Measurements from ENCODE around the gene PRKAR2B. TPM values are rescaled to one million over a fixed set of nuclear protein-coding genes. Genes with fewer than 3 reads are reported as not detected.
A peak's percentile ranks its signal among the peaks of the same experiment; 100 is the strongest.

The PRKAR2B gene
- total and polyA plus RNA-seq, 2 donors (not counting 1 experiment from before 2014, with no cell fraction given): 6.5 to 14.7 TPM

GRCh38 chr7:107118109-107118900 is 73.8 kb downstream of the PRKAR2B start:
- Histone ChIP-seq H3K4me1 (ENCODE audit: control insufficient read depth, extremely low read depth, insufficient read depth, low read length) (peaks cover 4% of the 10 kb centered on the region), H3K4me2 (ENCODE audit: extremely low read depth, insufficient read depth, low read length) (no peak overlapping the region), H4K20me1 (ENCODE audit: control insufficient read depth, extremely low read depth, insufficient read depth, low read length) (no peaks in the 10 kb centered on the region), H3K4me3 (replicated peaks in 1 of 4; ENCODE audit: control extremely low read depth in 1 of 4, insufficient read depth in 1 of 4, low read depth in 3 of 4, low read length in 4 of 4) (no peak overlapping the region), H3K9me3 (ENCODE audit: control insufficient read depth, insufficient read depth, low read depth, low read length) (no peaks in the 10 kb centered on the region), H3K9ac (ENCODE audit: insufficient read depth, low read length) (no peak overlapping the region), H3K27me3 (ENCODE audit: control insufficient read depth, insufficient read depth, low read length) (no peaks in the 10 kb centered on the region), H3K36me3 (ENCODE audit: control insufficient read depth, insufficient read depth, low read length) (no peaks in the 10 kb centered on the region), H3K27ac (ENCODE audit: insufficient read depth, low read length) (no peak overlapping the region), H3K79me2 (ENCODE audit: control insufficient read depth, insufficient read depth, low read length) (no peaks in the 10 kb centered on the region), H2AFZ (ENCODE audit: low read length) (no peak overlapping the region)
- TF ChIP-seq CTCF (conservative IDR thresholded peaks at IDR 0.05 in 1 of 2, IDR thresholded peaks at IDR 0.05 in 1 of 2; ENCODE audit: low read depth in 1 of 2, low read length in 2 of 2): no peak
- no peak for TF ChIP-seq EZH2 (IDR thresholded peaks at IDR 0.05; ENCODE audit: low read length, missing control alignments)
- peak; percentile 14 to 40 for DNase-seq (ENCODE audit: low read depth in 2 of 2)

GRCh38 chr7:107119376-107120105 is 75.0 kb downstream of the PRKAR2B start:
- H3K27me3 ChIP-seq (ENCODE audit: control insufficient read depth, insufficient read depth, low read length): no peaks in the 10 kb centered on the region
- no peak overlapping the region for H3K9ac ChIP-seq (ENCODE audit: insufficient read depth, low read length)
- no peak overlapping the region for H2AFZ ChIP-seq (ENCODE audit: low read length)
- H3K4me2 ChIP-seq (ENCODE audit: extremely low read depth, insufficient read depth, low read length): no peak overlapping the region
- H3K79me2 ChIP-seq (ENCODE audit: control insufficient read depth, insufficient read depth, low read length): no peaks in the 10 kb centered on the region
- peaks cover 4% of the 10 kb centered on the region for H3K4me1 ChIP-seq (ENCODE audit: control insufficient read depth, extremely low read depth, insufficient read depth, low read length)
- no peak overlapping the region for H3K4me3 ChIP-seq (replicated peaks in 1 of 4; ENCODE audit: control extremely low read depth in 1 of 4, insufficient read depth in 1 of 4, low read depth in 3 of 4, low read length in 4 of 4)
- TF ChIP-seq EZH2 (IDR thresholded peaks at IDR 0.05; ENCODE audit: low read length, missing control alignments): no peak
- TF ChIP-seq CTCF (conservative IDR thresholded peaks at IDR 0.05 in 1 of 2, IDR thresholded peaks at IDR 0.05 in 1 of 2; ENCODE audit: low read depth in 1 of 2, low read length in 2 of 2): no peak
- DNase-seq (ENCODE audit: low read depth in 2 of 2): peak in 1 of 2 donors; percentile 34
- no peaks in the 10 kb centered on the region for H3K36me3 ChIP-seq (ENCODE audit: control insufficient read depth, insufficient read depth, low read length)
- H3K9me3 ChIP-seq (ENCODE audit: control insufficient read depth, insufficient read depth, low read depth, low read length): no peaks in the 10 kb centered on the region
- H4K20me1 ChIP-seq (ENCODE audit: control insufficient read depth, extremely low read depth, insufficient read depth, low read length): no peaks in the 10 kb centered on the region
- no peak overlapping the region for H3K27ac ChIP-seq (ENCODE audit: insufficient read depth, low read length)

- Histone ChIP-seq H4K20me1 (ENCODE audit: control insufficient read depth, extremely low read depth, insufficient read depth, low read length) (no peaks in the 10 kb centered on the region), H3K27me3 (ENCODE audit: control insufficient read depth, insufficient read depth, low read length) (no peaks in the 10 kb centered on the region), H3K9ac (ENCODE audit: insufficient read depth, low read length) (no peak overlapping the region), H3K27ac (ENCODE audit: insufficient read depth, low read length) (no peak overlapping the region), H3K4me1 (ENCODE audit: control insufficient read depth, extremely low read depth, insufficient read depth, low read length) (peaks cover 4% of the 10 kb centered on the region), H3K4me2 (ENCODE audit: extremely low read depth, insufficient read depth, low read length) (no peak overlapping the region), H3K36me3 (ENCODE audit: control insufficient read depth, insufficient read depth, low read length) (no peaks in the 10 kb centered on the region), H3K79me2 (ENCODE audit: control insufficient read depth, insufficient read depth, low read length) (no peaks in the 10 kb centered on the region), H3K9me3 (ENCODE audit: control insufficient read depth, insufficient read depth, low read depth, low read length) (no peaks in the 10 kb centered on the region), H3K4me3 (replicated peaks in 1 of 4; ENCODE audit: control extremely low read depth in 1 of 4, insufficient read depth in 1 of 4, low read depth in 3 of 4, low read length in 4 of 4) (no peak overlapping the region), H2AFZ (ENCODE audit: low read length) (peak overlapping the region; percentile 39)
- TF ChIP-seq CTCF (conservative IDR thresholded peaks at IDR 0.05 in 1 of 2, IDR thresholded peaks at IDR 0.05 in 1 of 2; ENCODE audit: low read depth in 1 of 2, low read length in 2 of 2) (no peak), EZH2 (IDR thresholded peaks at IDR 0.05; ENCODE audit: low read length, missing control alignments) (no peak)
- DNase-seq (ENCODE audit: low read depth in 2 of 2): peak in 1 of 2 donors; percentile 90
Measured at GRCh38 chr7:107122486-107122911, 78.0 kb downstream of the PRKAR2B start.
